ENCODE measurements around the gene VPS36. TPM values are rescaled to one million over a fixed set of nuclear protein-coding genes. Genes with fewer than 3 reads are reported as not detected.

VPS36 gene
- total RNA-seq, 1 donor from 2014 or later: 45.4 TPM

- Histone ChIP-seq H3K27ac (no peak overlapping the region), H3K4me1 (peaks cover 17% of the 10 kb centered on the region), H3K4me3 (peak overlapping the region; percentile 69), H3K36me3 (no peaks in the 10 kb centered on the region), H3K9me3 (no peaks in the 10 kb centered on the region), H3K27me3 (no peaks in the 10 kb centered on the region)
- DNase-seq (no peak), ATAC-seq (no peak)
- intact Hi-C loops (cut with DNase I): no loop called here
- no peak for TF ChIP-seq CTCF (IDR thresholded peaks at IDR 0.05)
Measured at GRCh38 chr13:52406629-52407028, 43.8 kb downstream of the VPS36 start.

- no peak for TF ChIP-seq CTCF (IDR thresholded peaks at IDR 0.05)
- Histone ChIP-seq H3K27ac (peak within 1 kb of the TSS; percentile 78), H3K4me1 (peaks cover 17% of the 10 kb centered on the region), H3K27me3 (no peaks in the 10 kb centered on the region), H3K36me3 (no peaks in the 10 kb centered on the region), H3K9me3 (no peaks in the 10 kb centered on the region), H3K4me3 (peak within 1 kb of the TSS; percentile 69)
- DNase-seq (peak; percentile 79), ATAC-seq (peak; percentile 93)
- intact Hi-C loops (cut with DNase I): no loop called here
Measured at GRCh38 chr13:52405767-52406494, 44.5 kb downstream of the VPS36 start, which contains the start of gene THSD1. TSS of gene THSD1 (minus strand) at chr13:52406172. CDS start at chr13:52402600, 3,572 bp downstream.

- intact Hi-C loops (cut with DNase I): no loop called here
- ATAC-seq (no peak), DNase-seq (no peak)
- no peaks in the 10 kb centered on the region for H3K27me3 ChIP-seq
- H3K9me3 ChIP-seq: no peaks in the 10 kb centered on the region
- H3K27ac ChIP-seq: peak overlapping the region; percentile 78
- TF ChIP-seq CTCF (IDR thresholded peaks at IDR 0.05): no peak
- H3K36me3 ChIP-seq: no peaks in the 10 kb centered on the region
- H3K4me3 ChIP-seq: peak overlapping the region; percentile 69
- peaks cover 17% of the 10 kb centered on the region for H3K4me1 ChIP-seq
Measured at GRCh38 chr13:52405369-52405766, 45.1 kb downstream of the VPS36 start.

GRCh38 chr13:52399708-52400107 lies 50.7 kb downstream of the VPS36 start:
- H3K27ac ChIP-seq: no peak overlapping the region
- no peaks in the 10 kb centered on the region for H3K36me3 ChIP-seq
- no peaks in the 10 kb centered on the region for H3K27me3 ChIP-seq
- peak; percentile 7 for TF ChIP-seq CTCF (IDR thresholded peaks at IDR 0.05)
- H3K9me3 ChIP-seq: no peaks in the 10 kb centered on the region
- DNase-seq (no peak), ATAC-seq (peak; percentile 27)
- intact Hi-C loops (cut with DNase I): no loop called here
- no peak overlapping the region for H3K4me3 ChIP-seq
- H3K4me1 ChIP-seq: no peaks in the 10 kb centered on the region

- ATAC-seq: no peak
- no peaks in the 10 kb centered on the region for H3K36me3 ChIP-seq
- no peak overlapping the region for H3K27ac ChIP-seq
- intact Hi-C loops (cut with DNase I): no loop called here
- no peaks in the 10 kb centered on the region for H3K4me1 ChIP-seq
- no peaks in the 10 kb centered on the region for H3K27me3 ChIP-seq
- TF ChIP-seq CTCF (IDR thresholded peaks at IDR 0.05): no peak
- no peak overlapping the region for H3K4me3 ChIP-seq
- no peaks in the 10 kb centered on the region for H3K9me3 ChIP-seq
- DNase-seq: no peak
Measured at GRCh38 chr13:52399046-52399445, 51.4 kb downstream of the VPS36 start.

Data from upper lobe of right lung (tissue), 1 donor.